GDM1 (cell line): ENCODE measurements around the gene NR5A2.

Experiments
- DNase-seq: peaks from one replicate; lab custom pipeline; 2025; lab: John Stamatoyannopoulos, UW

Gene NR5A2

DNA sequence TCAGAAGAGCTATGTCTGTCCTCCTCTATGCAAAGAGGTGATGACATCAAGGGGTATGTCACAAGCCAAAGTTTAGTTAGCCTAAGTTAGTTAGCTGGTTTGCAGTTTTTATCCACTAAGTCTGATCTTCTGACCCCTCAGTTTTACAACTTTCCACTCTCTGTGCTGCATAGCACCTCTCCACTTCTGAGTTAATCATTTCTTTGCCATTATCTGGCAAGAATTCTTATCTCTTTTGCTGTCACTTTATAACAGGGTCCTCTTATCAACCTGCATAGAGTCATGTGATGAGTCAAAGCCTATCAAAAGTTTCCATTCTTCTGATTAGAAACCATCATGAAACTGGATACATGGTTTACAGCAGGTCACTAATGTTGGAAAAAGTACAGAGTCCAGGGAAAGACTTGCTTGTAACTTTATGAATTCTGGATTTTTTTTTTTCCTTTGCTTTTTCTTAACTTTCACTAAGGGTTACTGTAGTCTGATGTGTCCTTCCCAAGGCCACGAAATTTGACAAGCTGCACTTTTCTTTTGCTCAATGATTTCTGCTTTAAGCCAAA is at the start of gene NR5A2:
TSS of gene NR5A2 (plus strand) at position 447 of the 560 bp plus-strand sequence. CDS start 138 bp downstream, outside the sequence.
- DNase-seq: no peak

- DNase-seq: no peak
These were observed 49.0 kb upstream of the NR5A2 start for GRCh38 chr1:199978408-199978940.

DNA sequence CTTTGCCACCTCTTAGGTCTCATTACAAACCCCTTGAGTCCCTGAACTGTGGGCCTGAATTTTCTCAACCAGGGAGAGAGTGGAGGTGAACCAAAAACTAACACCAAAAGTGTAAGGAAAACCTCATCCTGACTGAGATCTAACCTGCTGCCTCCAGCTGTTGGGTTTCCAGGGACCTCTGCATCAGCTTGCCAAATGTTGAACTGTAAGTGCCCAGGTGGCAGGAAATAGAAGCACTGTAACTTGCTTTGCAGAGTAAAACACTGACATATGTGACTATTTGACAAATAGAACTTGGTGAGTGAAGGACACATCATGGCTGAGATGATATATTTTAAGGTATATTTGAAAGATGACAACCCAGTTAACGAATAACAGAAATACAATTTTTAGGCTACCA is 48.4 kb upstream of the NR5A2 start:
- DNase-seq: no peak

GRCh38 chr1:199981584-199981983 is 45.9 kb upstream of the NR5A2 start:
- no peak for DNase-seq

- DNase-seq: no peak
These were observed 44.9 kb upstream of the NR5A2 start for GRCh38 chr1:199982606-199983005.

DNA sequence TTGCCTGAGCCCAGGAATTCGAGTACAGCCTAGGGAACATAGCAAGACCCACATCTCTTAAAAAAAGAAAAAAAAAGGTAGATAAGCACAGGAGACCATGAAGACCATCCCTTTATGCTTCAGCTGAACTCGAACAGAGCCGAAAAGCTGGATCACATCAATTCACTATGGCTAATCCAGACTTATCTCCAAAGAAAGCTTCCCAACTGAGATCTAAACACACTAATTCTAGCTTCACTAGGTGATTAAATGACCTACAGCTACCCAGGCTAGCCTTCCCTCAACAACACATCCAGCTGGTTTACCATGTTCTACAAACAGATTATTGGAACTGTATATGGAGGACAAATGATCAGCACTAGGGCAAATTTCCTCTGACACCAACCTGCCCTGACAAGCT is 44.0 kb upstream of the NR5A2 start:
- no peak for DNase-seq

- DNase-seq: no peak
These were observed 32.3 kb upstream of the NR5A2 start for GRCh38 chr1:199995096-199995685.

- DNase-seq: no peak
These were observed 22.3 kb upstream of the NR5A2 start for GRCh38 chr1:200005165-200005564.

GRCh38 chr1:200006711-200007110 is 20.8 kb upstream of the NR5A2 start:
- no peak for DNase-seq

DNA sequence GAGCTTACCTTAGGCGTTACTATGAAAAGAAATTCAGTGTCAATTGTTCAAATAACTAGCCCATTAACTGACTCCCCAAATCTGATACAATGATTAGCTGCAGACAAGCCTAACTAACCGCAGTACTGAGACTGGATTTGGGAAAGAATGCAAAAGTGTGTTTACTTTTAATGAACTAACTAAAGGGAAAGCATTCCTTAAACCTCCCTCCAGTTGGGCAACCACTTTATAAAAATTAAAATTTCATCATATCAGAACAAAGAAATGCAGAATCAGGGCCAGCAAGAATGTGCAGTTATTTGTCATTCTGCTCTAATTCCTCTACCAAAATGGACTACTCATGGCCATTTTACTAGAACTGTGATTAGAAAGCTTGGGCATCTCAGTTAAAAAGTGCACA is 11.7 kb upstream of the NR5A2 start:
- no peak for DNase-seq

DNA sequence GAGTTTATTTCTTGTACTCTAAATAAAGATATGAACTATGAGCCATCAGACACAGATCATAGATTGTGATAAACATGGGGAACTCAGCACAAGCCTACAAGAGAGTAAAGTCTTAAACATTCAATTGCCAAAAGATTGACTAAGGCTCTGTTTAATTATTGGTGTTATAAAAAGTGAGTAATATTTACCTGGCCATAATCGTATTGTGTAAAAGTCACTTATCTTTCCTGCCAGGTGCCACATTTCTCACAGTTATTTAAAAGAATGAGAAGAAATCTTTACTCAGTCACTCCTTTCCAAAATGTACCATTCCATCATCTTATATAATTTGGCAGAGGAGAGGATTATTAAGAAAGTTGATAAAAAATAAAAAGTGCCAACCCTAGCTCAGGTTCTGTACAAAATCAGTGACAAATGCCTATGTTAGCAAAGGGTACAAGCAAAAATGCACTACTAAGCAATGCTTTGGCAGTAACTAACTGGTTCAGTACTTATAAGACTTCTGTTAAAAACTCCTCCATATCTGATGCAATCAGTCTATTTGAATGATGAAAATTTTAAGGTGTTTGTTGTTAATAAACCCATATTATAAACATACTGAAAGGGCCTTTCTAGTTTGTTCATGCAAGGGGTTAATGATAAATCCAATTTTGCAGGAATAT is 5.8 kb upstream of the NR5A2 start:
- no peak for DNase-seq

DNA sequence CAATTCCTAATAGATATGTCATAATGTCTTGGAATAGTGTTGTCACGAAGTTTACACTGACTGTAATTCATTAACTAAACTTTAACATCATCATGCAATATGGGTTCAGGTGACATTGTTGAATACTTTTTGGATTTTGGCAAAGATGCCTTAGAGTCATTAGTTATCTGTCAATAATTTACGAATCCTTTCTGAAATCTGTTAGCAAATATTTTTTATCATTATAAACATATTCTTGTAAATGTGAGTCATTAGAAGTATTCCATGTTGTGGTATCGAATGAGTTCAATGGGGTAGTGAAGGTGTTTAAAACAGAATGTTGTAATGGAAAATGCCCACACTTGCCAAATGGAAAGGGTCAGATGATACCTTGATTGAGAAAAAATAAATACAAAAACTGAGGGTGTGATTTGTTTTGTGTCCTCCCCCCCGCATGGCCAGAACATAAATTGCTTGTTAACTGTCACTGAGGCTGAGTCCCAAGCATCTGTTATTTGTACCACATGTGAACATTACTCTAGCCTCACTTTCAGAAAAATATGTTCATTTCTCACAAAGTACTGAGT is 5.2 kb upstream of the NR5A2 start:
- DNase-seq: no peak

DNA sequence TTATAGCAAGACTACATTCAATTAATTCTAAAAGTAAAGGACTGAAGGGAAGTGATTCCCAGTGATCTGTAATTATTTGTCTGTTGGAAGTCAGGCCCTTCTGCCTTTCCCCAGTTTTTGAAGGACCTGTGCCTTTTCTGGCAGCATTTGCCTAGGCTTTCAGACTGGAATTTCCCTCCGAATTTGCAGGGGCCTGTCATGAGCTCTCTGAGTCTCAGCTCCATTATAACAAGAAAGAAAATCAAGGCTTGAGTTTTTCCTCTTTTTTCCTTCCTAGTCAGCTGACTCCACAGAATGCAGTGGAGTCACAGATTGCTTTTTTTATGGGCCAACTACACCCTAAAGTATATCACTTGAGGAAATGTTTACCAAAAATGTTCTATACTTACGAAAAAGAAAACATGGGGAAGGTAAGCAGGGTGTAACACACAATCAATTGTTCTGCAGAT is 1.1 kb downstream of the NR5A2 start:
- no peak for DNase-seq

- peak; percentile 45 for DNase-seq
These were observed 1.7 kb downstream of the NR5A2 start for GRCh38 chr1:200029035-200029821.

- DNase-seq: no peak
These were observed 2.3 kb downstream of the NR5A2 start for GRCh38 chr1:200029822-200030152.

GRCh38 chr1:200030791-200031190 is 3.3 kb downstream of the NR5A2 start:
- DNase-seq: no peak

- DNase-seq: no peak
These were observed 6.2 kb downstream of the NR5A2 start for GRCh38 chr1:200033511-200034261.

GRCh38 chr1:200034262-200034557 is 6.7 kb downstream of the NR5A2 start:
- DNase-seq: no peak

- no peak for DNase-seq
These were observed 7.4 kb downstream of the NR5A2 start for GRCh38 chr1:200034761-200035396.

- no peak for DNase-seq
These were observed 8.0 kb downstream of the NR5A2 start for GRCh38 chr1:200035397-200035955.
